Measurements from ENCODE around the gene PRKCA.

DNA sequence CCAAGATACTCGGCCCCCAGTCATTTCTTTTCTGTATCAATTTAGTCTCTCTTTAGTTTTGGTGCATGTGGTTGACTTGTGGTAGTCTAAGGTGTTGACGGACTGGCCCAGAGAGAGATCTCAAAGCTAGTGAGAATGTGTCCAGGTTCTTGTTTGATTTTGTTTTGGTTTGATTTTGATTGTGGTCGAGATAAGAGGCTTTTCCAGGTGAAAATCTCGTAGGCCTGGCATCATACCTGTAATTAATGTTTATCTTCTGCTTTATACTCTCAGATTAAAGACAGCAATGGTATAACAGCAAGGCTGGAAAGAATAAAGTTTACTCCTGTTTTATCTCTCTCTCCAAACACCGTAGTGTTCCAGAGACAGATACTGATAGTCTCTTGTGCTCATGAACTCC lies 360.1 kb downstream of the PRKCA start:
- TF ChIP-seq PAX5 (IDR thresholded peaks at IDR 0.05; ENCODE audit: borderline replicate concordance, low read depth, low read length) = no peak
- no peak for TF ChIP-seq CTCF (IDR thresholded peaks at IDR 0.05 in 2 of 3, conservative IDR thresholded peaks at IDR 0.05 in 1 of 3; ENCODE audit: control insufficient read depth in 2 of 3, extremely low read depth in 1 of 3, insufficient read depth in 1 of 3, low read depth in 3 of 3, low read length in 3 of 3)

Data from GM12878 (cell line).